ENCODE measurements around the gene NLGN4X. TPM values are rescaled to one million over a fixed set of nuclear protein-coding genes. Genes with fewer than 3 reads are reported as not detected.

NLGN4X gene
- total and polyA plus RNA-seq, 4 donors = 0.24 to 5.0 (median 0.86) TPM

DNA sequence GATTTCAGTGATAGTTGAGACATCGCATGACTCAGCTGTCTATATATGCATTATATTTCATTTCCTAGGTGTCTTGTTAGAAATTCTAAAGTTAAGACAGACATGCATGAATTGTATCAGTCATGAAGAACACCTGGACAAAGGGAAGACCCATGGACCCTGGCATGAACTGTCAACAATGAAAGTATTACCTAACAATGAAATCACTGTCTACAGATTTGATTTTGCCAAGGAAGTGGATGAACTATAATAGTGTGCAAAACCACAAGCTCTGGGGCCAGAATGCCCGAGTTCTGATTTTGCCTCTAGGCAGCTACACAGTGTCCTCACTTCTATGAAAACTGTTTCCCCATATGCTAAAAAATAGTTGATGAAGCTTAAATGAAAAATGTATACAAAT, 386.1 kb downstream of the NLGN4X start:
- 85 to 87% methylated on average over 2 of the region's 2 CpGs for WGBS, 2 donors
- Histone ChIP-seq H3K27me3 (ENCODE audit: control insufficient read depth in 3 of 3, insufficient read depth in 3 of 3, low read length in 2 of 3) (peaks cover 0 to 16% (median 0%) of the 10 kb centered on the region in 3 donors), H3K9me3 (ENCODE audit: control insufficient read depth in 4 of 4, insufficient read depth in 3 of 4, low read length in 3 of 4) (no peaks in the 10 kb centered on the region), H3K9ac (ENCODE audit: insufficient read depth in 1 of 2, low read length in 2 of 2) (no peak overlapping the region), H3K27ac (ENCODE audit: low read depth in 1 of 2, low read length in 1 of 2) (no peak overlapping the region), H3K4me3 (no peak overlapping the region), H3K4me1 (ENCODE audit: control insufficient read depth in 5 of 5, insufficient read depth in 5 of 5, low read length in 5 of 5) (no peaks in the 10 kb centered on the region), H3K36me3 (ENCODE audit: control insufficient read depth in 4 of 4, insufficient read depth in 4 of 4, low read length in 4 of 4) (no peaks in the 10 kb centered on the region)
- no peak for TF ChIP-seq CTCF (IDR thresholded peaks at IDR 0.05; ENCODE audit: control extremely low read depth, extremely low read depth)
- DNase-seq = no peak
- ATAC-seq (ENCODE audit: insufficient read depth, low FRiP score) = no peak

Small RNAs within 50 kb of the gene (small RNA-seq; reads per million reads assigned to genes)
- gene RF00322 (ENCODE audit: low replicate concordance) = not detected
